ENCODE measurements around the gene RAP1GAP2. TPM values are rescaled to one million over a fixed set of nuclear protein-coding genes. Genes with fewer than 3 reads are reported as not detected.
A peak's percentile ranks its signal among the peaks of the same experiment; 100 is the strongest.

Gene RAP1GAP2
- total RNA-seq, 3 donors from 2014 or later (not counting 1 experiment from before 2014, with no cell fraction given): 274 to 418 (median 390) TPM

DNA sequence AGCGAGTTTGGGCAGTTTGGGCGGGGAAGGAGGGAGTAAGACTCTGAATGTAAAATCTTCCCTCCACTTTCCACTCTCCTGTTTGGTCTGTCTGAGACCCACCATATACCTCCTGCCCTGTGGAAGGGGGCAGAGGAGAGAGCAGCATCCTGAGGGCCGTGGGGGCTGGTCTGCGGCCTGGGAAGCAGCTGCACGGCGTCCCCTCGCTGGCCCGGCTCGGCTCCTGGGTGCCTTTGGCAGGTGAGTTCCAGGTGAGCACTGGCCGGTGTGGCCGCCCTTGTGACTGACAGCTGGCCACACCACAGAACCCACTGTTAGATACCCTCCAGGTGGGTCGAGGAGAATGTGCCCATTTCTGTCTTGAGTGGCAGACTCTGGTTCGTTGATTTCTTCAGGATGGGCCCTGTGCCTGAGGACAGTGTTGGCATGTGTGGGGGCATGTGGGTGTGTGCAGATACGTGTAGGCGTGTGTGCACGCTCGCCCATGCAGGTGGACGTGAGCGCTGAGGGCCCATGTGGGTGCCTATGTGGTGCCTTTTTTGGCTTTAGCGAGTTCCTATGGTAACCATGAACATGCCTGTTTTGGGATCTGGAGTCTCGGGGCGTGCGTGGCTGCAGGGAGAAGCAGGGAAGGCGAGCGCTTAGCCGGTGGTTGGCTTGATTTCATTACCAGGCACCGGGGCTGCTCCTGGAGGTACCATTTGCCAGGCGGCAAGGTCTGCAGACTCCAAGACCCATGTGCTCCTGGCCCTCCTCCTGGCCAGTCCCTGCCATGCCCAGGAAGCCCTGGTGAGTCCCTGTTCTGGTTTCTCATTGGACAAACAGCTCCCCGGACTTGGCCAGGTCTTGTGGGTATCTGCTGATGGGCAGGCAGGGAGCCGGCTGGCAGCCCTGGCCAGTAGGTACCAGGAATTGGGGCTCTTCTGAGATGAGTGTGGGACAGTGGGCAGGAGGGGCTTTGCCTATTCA is 12.4 kb downstream of the RAP1GAP2 start:
- no peak for DNase-seq
- TF ChIP-seq, protein P1, sequence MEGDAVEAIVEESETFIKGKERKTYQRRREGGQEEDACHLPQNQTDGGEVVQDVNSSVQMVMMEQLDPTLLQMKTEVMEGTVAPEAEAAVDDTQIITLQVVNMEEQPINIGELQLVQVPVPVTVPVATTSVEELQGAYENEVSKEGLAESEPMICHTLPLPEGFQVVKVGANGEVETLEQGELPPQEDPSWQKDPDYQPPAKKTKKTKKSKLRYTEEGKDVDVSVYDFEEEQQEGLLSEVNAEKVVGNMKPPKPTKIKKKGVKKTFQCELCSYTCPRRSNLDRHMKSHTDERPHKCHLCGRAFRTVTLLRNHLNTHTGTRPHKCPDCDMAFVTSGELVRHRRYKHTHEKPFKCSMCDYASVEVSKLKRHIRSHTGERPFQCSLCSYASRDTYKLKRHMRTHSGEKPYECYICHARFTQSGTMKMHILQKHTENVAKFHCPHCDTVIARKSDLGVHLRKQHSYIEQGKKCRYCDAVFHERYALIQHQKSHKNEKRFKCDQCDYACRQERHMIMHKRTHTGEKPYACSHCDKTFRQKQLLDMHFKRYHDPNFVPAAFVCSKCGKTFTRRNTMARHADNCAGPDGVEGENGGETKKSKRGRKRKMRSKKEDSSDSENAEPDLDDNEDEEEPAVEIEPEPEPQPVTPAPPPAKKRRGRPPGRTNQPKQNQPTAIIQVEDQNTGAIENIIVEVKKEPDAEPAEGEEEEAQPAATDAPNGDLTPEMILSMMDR (IDR thresholded peaks at IDR 0.05): no peak
- H3K27me3 Mint-ChIP-seq (ENCODE audit: low read depth in 2 of 2): no peaks in the 10 kb centered on the region
- WGBS (ENCODE audit: insufficient coverage): 92% methylated on average over 28 of the region's 30 CpGs
- H3K27me3 ChIP-seq (ENCODE audit: control insufficient read depth, insufficient read depth, low read length): no peaks in the 10 kb centered on the region
- H3K27ac Mint-ChIP-seq: peak overlapping the region in 1 of 2 donors; percentile 34
- no peak overlapping the region for H3K27ac ChIP-seq (ENCODE audit: low read length)
- H3K4me1 ChIP-seq (ENCODE audit: control insufficient read depth, insufficient read depth, low read length): peaks cover 92% of the 10 kb centered on the region
- peaks cover 66 to 86% of the 10 kb centered on the region in 2 donors for H3K4me1 Mint-ChIP-seq
- H3K4me3 ChIP-seq (ENCODE audit: low read length): no peak overlapping the region
- intact Hi-C loops (cut with micrococcal nuclease): no loop called here
- H3K9me3 Mint-ChIP-seq: no peaks in the 10 kb centered on the region
- peak in 1 of 3 donors; percentile 17 for ATAC-seq
- H3K36me3 ChIP-seq (ENCODE audit: control insufficient read depth, insufficient read depth, low read length): peaks cover 36% of the 10 kb centered on the region
- H3K4me3 Mint-ChIP-seq: peak overlapping the region; percentile 28
- H3K9me3 ChIP-seq (ENCODE audit: control insufficient read depth, insufficient read depth, low read length): no peaks in the 10 kb centered on the region
- no peaks in the 10 kb centered on the region for H3K36me3 Mint-ChIP-seq

DNA sequence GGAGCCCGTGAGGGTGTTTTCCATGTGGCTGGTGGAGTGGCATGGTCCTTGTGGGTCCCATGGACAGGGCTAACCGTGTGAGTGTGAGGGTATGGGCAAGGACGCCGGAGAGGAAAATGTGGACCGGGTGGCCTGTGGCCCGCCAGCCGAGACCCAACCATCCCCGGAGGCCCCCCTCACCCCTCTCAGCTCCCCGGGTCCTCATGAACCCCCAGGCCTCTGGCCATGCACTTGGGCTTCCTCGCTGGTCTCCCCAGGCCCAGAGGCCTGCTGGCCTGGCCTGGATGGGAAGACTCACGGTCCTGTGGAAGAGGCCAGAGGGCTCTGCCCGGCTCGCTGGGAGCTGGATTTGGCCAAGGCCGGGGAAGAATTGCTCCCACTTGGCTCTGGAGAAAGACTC is 13.1 kb downstream of the RAP1GAP2 start:
- H3K4me1 Mint-ChIP-seq: peaks cover 66 to 86% of the 10 kb centered on the region in 2 donors
- H3K4me3 ChIP-seq (ENCODE audit: low read length): no peak overlapping the region

DNA sequence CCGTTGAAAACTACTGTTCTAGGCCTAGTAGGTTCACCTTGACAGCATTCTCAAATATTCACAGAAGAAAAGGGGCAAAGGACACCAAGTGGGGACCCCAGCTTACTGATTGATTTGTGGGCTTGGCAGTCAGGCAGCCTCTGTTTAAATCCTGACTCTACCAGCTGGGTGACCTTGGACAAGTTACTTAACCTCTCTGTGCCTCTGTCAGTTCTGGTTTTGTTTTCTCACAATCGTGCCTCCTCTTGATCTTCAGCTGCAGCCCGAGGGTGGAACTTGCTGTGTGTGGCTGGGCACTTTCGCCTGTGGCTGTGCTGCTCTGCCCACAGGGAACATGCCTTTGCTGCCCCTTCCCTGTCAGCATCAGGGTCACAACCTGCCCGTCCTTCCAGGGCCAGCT is 17.8 kb downstream of the RAP1GAP2 start:
- Mint-ChIP-seq H3K4me1 (peaks cover 42 to 64% of the 10 kb centered on the region in 2 donors), H3K27me3 (ENCODE audit: low read depth in 2 of 2) (no peaks in the 10 kb centered on the region), H3K27ac (peak overlapping the region; percentile 89 to 92), H3K36me3 (no peaks in the 10 kb centered on the region), H3K9me3 (no peaks in the 10 kb centered on the region), H3K4me3 (peak overlapping the region; percentile 72)
- WGBS (ENCODE audit: insufficient coverage): 14% methylated on average over 5 of the region's 5 CpGs
- no peaks in the 10 kb centered on the region for H3K9me3 ChIP-seq (ENCODE audit: control insufficient read depth, insufficient read depth, low read length)
- intact Hi-C loops (cut with micrococcal nuclease): loop anchor here (1.0 to 2.0 kb wide), 5 partner anchors 15 to 951 kb away; partner anchors contain the start of gene RAP1GAP2
- TF ChIP-seq, protein P1 (IDR thresholded peaks at IDR 0.05): no peak
- DNase-seq: no peak
- peaks cover 79% of the 10 kb centered on the region for H3K4me1 ChIP-seq (ENCODE audit: control insufficient read depth, insufficient read depth, low read length)
- H3K27ac ChIP-seq (ENCODE audit: low read length): peak overlapping the region; percentile 79
- H3K36me3 ChIP-seq (ENCODE audit: control insufficient read depth, insufficient read depth, low read length): peaks cover 10% of the 10 kb centered on the region
- peak; percentile 16 to 46 (median 25) for ATAC-seq
- peak overlapping the region; percentile 27 for H3K4me3 ChIP-seq (ENCODE audit: low read length)
- H3K27me3 ChIP-seq (ENCODE audit: control insufficient read depth, insufficient read depth, low read length): no peaks in the 10 kb centered on the region

More for the DNA sequence above, 13.1 kb downstream of the RAP1GAP2 start:
- Mint-ChIP-seq H3K36me3 (no peaks in the 10 kb centered on the region), H3K4me3 (peak overlapping the region; percentile 28), H3K27me3 (ENCODE audit: low read depth in 2 of 2) (no peaks in the 10 kb centered on the region), H3K9me3 (no peaks in the 10 kb centered on the region), H3K27ac (no peak overlapping the region)
- Histone ChIP-seq H3K4me1 (ENCODE audit: control insufficient read depth, insufficient read depth, low read length) (peaks cover 93% of the 10 kb centered on the region), H3K36me3 (ENCODE audit: control insufficient read depth, insufficient read depth, low read length) (peaks cover 31% of the 10 kb centered on the region), H3K27me3 (ENCODE audit: control insufficient read depth, insufficient read depth, low read length) (no peaks in the 10 kb centered on the region), H3K9me3 (ENCODE audit: control insufficient read depth, insufficient read depth, low read length) (no peaks in the 10 kb centered on the region), H3K27ac (ENCODE audit: low read length) (no peak overlapping the region)
- no peak for ATAC-seq
- no peak for DNase-seq
- TF ChIP-seq, protein P1 (IDR thresholded peaks at IDR 0.05): no peak
- 95% methylated on average over 14 of the region's 14 CpGs for WGBS (ENCODE audit: insufficient coverage)
- intact Hi-C loops (cut with micrococcal nuclease): no loop called here

Measured in natural killer cell (primary cell).